Measurements from ENCODE around the gene RNF217.

The RNF217 gene

GRCh38 chr6:125132058-125132457, 169.8 kb downstream of the RNF217 start:
- DNase-seq (ENCODE audit: low read depth), result peak; percentile 43
- TF ChIP-seq CTCF (conservative IDR thresholded peaks at IDR 0.05; ENCODE audit: low read depth, low read length), result no peak
- no peak overlapping the region for H3K4me3 ChIP-seq (ENCODE audit: low read depth, low read length)

- DNase-seq (ENCODE audit: low read depth), result no peak
- H3K4me3 ChIP-seq (ENCODE audit: low read depth, low read length), result no peak overlapping the region
- no peak for TF ChIP-seq CTCF (conservative IDR thresholded peaks at IDR 0.05; ENCODE audit: low read depth, low read length)
These were observed 174.1 kb downstream of the RNF217 start for GRCh38 chr6:125136378-125136777.

GRCh38 chr6:125138083-125138482, 175.8 kb downstream of the RNF217 start:
- DNase-seq (ENCODE audit: low read depth), result no peak
- no peak for TF ChIP-seq CTCF (conservative IDR thresholded peaks at IDR 0.05; ENCODE audit: low read depth, low read length)
- no peak overlapping the region for H3K4me3 ChIP-seq (ENCODE audit: low read depth, low read length)

GRCh38 chr6:125140808-125141207, 178.6 kb downstream of the RNF217 start:
- TF ChIP-seq CTCF (conservative IDR thresholded peaks at IDR 0.05; ENCODE audit: low read depth, low read length), result no peak
- DNase-seq (ENCODE audit: low read depth), result peak; percentile 77
- H3K4me3 ChIP-seq (ENCODE audit: low read depth, low read length), result no peak overlapping the region
